A673 (cell line): ENCODE results near the gene MPPED2.

Source experiments
- CTCF ChIP-seq: fragments of 300-800, 200-600 bp; sonication (generic); conservative IDR thresholded peaks from 2 replicates; pipeline ENCODE4 v1.5.1; 2017; ENCODE audit warnings: low read depth, mild to moderate bottlenecking, antibody characterized with exemption, low read length, moderate library complexity, mixed read lengths
- EZH2 ChIP-seq: fragments of 200-600 bp; sonication (generic); IDR thresholded peaks from 2 replicates; pipeline ENCODE4 v1.6.1; 2017; ENCODE audit warnings: borderline replicate concordance, low read depth, mild to moderate bottlenecking, mixed read lengths, antibody characterized with exemption, low read length; ENCODE audit not compliant: poor library complexity, severe bottlenecking

GRCh38 chr11:30503156-30503555, 83.0 kb downstream of the MPPED2 start:
- TF ChIP-seq CTCF (no peak), EZH2 (no peak)
